ENCODE results near the gene TRPM3.

Gene TRPM3

DNA sequence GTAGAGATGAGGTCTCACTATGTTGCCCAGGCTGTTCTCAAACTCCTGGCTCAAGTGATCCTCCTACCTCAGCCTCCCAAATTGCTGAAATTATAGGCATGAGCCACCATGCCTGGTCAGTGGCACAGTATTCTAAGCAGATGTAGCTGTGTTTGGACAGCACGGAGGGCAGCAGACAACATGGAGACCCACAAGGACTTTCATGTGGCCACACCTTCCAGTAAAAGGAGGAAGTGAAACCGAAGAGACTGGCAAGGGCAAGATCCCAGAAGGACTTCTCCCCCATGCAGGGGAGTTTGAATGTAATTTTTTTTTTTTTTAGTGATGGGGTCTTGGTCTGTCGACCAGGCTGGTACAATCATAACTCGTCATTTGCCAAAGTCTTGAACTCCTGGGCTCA is 172.2 kb downstream of the TRPM3 start:
- DNase-seq (ENCODE audit: low read depth in 1 of 2, low spot score in 1 of 2), result no peak

DNA sequence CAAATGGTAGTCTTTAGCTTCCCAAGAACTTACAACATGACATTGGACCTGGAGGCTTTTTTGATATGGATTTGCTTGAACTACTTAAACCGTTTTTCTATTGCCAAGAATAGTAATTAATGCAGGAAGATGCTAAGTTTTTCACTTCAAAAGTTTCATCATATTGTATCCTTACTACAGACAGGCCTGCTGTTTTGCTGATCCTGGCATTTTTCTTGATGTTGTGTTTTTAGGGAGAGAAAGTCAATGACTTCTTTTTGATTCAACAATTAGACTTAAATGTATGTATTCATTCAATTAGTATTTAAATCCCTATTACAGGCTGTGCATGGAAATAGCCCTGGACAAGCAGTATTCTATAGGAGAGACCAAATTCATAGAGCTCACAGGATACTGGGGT is 172.7 kb downstream of the TRPM3 start:
- no peak for DNase-seq (ENCODE audit: low read depth in 1 of 2, low spot score in 1 of 2)

DNA sequence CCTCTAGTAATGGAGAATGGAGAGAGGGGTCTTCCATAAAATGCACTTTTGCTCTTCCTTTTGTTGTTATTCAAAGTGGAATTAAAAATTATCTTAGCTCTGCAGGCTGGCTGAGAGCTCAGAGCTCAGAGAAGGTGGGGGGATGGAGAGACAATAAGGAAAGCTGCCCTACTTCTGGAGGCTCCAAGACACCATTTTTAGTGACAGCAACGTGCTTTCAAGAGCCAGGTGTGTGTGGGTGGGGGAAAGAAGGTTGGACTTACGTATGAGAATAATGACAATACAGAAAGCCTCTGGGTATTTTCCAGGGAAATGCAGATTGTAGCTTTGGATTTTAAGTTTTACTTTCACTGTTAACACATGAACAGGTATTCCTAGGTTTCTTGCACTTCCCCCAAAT is 173.9 kb downstream of the TRPM3 start:
- DNase-seq (ENCODE audit: low read depth in 1 of 2, low spot score in 1 of 2), result no peak

DNA sequence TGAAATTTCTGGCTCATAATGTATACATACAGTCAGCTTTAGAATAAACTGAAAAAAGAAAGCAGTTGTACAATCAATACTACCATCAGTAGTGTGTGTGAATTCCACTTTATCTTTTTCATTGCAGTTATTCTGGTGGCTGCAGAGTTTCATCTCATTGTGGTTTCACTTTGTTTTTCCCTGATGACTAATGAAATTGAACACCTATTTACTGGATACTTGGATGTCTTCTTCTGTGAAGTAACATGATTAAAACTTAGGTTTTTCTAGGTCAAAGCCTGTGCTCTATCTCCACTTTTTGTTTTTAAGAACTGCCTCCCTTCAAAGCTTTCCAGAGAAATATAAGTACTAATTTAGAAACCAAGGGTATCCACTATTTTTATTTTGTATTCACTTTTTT is 174.3 kb downstream of the TRPM3 start:
- DNase-seq (ENCODE audit: low read depth in 1 of 2, low spot score in 1 of 2), result no peak

DNA sequence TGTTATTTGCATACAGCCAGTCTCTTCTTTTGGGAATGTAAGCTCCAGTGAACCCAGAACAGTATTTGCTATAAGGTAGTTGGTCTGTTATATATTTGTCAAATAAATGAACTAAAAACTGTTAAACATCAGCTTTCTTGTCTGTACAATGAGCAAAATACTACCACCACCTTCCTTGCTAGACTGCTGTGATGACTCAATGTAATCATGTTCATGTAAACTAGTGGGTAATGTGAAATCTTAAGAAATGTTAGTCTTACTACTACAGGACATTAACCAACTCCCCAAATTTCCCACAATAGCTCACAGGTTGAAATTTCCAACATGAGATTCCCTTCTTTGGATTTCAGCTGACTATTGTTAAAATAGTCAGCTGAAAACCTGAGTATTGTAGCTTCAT is 176.1 kb downstream of the TRPM3 start:
- DNase-seq (ENCODE audit: low read depth in 1 of 2, low spot score in 1 of 2), result no peak

DNA sequence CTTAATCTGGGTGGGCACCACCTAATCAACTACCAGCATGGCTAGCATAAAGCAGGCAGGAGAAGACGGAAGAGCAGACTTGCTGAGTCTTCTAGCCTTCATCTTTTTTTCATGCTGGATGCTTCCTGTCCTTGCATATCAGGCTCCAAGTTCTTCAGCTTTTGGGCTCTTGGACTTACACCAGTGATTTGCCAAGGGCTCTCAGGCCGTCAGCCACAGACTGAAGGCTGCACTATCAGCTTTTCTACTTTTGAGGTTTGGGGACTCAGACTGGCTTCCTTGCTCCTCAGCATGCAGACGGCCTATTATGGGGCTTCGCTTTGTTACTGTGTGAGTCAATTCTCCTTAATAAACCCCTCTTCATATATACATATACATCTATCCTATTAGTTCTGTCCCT is 180.2 kb downstream of the TRPM3 start:
- no peak for DNase-seq (ENCODE audit: low read depth in 1 of 2, low spot score in 1 of 2)

DNA sequence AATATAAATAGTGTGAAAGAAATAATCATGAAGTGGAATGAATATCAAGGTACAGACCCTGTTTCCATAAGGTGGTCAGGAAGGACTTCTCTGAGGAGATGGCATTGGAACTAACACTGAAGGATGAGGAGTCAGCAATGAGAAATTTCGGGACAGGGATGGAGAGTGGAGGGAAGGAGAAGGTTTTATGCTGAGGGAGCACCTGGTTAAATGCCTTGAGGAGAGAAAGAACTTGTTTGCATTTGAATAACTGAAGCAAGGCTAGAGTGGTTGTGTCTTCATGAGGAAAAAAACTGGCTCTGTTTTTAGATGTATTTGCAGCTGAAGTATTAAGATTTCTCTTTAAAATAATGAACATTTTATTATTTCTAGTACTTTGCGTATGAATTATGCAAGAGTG is 180.8 kb downstream of the TRPM3 start:
- DNase-seq (ENCODE audit: low read depth in 1 of 2, low spot score in 1 of 2), result no peak

DNA sequence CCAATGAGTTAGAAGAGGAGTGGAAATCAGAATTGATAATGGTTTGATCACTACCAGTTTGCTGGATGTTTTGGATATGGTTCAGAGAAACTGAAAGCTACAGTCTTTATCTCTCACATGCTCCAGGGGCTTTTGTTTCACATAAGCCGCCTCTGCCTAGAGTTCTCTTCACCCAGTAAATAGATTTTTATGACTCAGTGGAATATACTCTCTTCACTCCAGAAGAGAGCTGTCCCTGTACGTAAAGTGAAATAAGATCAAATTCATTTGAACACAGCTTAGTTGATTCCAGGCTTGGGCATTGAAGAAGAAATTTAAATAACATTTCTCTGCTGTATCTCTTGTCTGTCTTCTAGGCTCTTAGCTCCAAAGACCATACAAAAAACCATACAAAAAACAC is 184.9 kb downstream of the TRPM3 start:
- DNase-seq (ENCODE audit: low read depth in 1 of 2, low spot score in 1 of 2), result no peak

DNA sequence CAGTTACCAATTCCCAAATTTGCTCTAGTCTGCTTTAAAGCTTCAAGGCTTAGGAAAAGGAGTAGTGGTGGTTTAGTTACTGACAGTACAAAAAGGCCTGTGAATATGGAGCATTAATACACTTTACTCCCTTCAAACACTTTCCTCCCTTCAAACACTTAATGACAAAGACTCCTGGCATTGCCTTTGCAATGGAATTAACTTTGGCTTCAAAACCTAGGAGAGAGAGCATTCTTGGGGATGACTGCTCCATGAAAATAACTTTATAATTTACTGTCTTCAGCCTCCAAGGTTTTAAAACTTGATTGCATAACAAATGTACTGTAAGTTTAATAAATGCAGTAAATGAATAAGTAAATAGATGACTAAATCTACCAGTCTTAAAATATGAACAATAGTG is 185.6 kb downstream of the TRPM3 start:
- DNase-seq (ENCODE audit: low read depth in 1 of 2, low spot score in 1 of 2), result no peak

DNA sequence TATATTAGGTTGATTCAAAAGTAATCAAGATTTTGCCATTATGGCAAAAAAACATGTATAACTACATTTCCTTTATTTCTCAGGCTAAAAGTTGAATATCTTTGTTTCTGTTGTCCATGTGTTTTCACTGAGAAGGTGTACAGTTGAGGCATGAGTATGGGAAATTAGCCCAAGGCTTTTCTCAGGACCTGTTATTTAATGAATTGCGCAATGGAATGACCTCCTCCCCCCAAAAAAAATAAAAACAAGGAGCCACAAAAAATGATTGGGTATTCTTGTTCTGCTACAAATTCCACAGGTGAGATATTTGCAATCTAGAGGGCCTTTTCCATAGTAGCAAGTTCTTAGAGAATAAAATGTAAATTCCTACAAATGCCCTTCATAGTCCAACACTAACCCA is 186.8 kb downstream of the TRPM3 start:
- DNase-seq (ENCODE audit: low read depth in 1 of 2, low spot score in 1 of 2), result no peak

DNA sequence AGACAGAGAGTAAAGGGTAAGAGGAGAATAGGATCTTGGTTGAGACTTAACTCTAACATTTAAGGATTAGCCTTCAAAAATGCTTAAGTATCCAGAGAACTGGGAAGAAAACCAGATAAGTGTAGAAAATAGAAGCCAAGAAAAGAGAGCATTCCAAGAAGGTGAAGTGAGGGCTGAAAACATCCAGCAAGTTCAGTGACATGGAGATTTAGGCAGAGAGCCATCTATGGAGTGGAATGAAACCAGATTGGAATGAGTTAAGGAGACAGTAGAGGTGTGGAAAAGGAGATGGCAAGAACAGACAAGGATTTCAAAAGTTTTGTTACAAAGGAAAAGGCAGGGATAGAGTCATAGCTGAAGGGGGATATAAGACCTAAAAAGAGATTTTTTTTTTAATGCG is 188.1 kb downstream of the TRPM3 start:
- no peak for DNase-seq (ENCODE audit: low read depth in 1 of 2, low spot score in 1 of 2)

DNA sequence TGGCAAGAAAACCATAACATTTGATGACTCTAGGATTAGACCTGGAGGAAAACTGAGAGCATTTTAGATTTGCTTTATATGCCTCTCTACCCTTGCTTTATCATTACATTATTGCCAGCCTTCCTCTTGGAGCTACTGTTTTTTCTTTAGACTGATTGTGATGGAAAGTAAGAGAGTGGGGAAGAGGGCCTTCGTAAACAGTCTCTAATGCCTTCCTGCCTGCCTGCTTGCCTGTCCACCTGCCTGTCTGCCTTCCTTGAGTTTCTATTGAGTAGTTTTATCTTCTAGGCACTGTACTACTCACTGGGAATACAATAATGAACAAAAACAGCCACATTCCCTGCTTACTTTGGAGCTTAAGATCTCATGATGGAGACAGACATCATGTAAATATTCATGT is 189.3 kb downstream of the TRPM3 start:
- no peak for DNase-seq (ENCODE audit: low read depth in 1 of 2, low spot score in 1 of 2)

DNA sequence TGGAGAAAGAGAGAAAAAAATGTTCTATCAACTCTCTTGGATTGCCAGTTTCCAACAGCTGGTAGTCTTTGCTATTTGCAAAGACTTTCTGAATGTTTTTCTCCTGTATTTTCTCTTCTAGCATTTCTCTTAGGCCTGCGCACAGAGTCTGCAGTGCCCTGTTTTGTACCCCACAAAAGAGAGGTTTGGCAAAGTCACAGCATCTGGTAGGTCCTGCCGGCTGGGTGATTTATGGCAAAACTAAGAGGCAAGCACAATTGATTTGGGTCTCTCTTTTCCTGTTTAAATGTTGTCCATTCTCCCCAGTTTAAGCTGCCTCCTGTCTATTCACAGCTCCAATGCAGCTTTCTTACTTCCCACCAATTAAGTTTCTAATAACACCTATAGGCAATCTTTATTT is 193.9 kb downstream of the TRPM3 start:
- no peak for DNase-seq (ENCODE audit: low read depth in 1 of 2, low spot score in 1 of 2)

DNA sequence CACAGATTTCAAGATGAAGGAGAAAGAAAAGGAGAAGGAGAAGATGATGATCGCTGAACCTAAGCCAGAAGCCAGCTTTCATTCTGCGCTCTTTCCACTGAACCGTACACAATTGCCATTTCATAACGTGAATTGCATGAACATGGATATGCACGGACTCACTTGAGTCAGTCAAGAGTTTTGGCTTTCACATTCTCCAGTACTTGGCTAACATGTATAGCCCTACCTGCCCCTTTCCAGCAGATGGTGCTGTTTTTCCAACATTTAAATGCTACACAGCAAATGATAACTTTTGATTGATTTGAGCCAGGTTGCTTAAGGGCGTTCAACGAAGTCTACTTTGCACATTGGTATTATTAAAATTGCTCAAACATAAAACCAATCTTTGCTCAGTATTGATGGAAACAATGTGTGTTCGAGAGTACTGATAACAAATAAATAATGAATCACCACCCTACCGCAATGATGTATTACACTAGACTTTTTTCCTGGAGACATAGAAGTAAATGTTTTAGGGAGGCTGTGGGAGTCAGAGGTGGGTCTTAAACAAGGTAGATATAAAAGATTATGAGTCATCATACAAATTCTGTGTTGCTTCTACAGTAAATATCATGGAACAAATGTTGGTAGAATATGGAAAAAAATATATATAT is 196.4 kb downstream of the TRPM3 start:
- DNase-seq (ENCODE audit: low read depth in 1 of 2, low spot score in 1 of 2), result no peak

DNA sequence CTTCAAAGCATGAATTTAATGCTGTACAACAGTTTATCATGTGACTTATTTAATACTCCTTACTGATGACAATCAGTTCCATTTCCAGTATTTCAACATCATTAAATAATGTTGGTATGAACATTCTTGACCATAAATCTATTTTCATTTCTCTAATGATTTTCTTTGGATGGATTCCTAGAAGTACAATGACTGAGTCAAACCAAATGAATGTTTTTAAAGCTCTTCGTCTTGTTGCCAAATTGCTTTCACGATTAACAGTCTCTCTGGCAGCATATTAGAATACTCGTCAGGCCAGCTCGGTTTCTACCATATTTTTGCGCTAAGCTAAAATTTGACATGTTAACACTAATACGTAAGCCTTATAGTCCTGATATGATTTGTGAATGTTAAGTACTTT is 197.0 kb downstream of the TRPM3 start:
- DNase-seq (ENCODE audit: low read depth in 1 of 2, low spot score in 1 of 2), result no peak

DNA sequence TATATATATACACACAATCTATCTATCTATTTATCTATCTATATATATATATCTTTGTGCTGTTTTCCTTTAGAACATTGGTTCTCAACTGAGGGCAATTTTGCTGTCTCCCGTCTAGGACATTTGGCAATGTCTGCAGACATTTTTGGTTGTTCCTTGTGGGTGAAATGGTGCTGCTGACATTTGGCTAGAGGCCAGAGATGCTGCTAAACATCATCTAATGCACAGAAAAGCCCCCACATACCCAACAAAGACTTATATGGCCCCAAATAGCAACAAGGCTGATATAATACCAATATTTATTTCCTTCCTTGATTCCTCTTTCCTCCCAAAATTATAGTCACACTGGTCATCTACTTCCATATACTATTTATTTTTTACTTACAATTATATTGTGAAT is 197.5 kb downstream of the TRPM3 start:
- DNase-seq (ENCODE audit: low read depth in 1 of 2, low spot score in 1 of 2), result no peak

DNA sequence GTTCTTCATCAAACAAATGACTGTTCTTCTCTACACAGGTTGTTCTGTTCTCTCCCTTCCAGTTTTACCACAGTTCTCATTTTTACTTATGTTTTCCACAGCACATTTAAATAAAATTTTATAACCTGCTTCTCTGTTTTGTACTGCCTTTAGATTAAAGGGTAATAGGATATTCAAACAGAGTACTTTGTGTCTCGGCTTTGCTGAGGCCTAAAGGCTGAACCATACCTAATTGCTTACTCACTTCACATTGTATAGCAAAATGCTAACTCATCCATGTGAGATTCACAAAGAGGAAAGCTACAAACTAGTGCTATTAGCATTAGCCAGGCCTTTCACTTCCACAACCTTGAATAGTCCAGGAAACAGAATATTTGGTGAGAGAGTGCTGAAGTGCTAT is 200.3 kb downstream of the TRPM3 start:
- DNase-seq (ENCODE audit: low read depth in 1 of 2, low spot score in 1 of 2), result no peak

DNA sequence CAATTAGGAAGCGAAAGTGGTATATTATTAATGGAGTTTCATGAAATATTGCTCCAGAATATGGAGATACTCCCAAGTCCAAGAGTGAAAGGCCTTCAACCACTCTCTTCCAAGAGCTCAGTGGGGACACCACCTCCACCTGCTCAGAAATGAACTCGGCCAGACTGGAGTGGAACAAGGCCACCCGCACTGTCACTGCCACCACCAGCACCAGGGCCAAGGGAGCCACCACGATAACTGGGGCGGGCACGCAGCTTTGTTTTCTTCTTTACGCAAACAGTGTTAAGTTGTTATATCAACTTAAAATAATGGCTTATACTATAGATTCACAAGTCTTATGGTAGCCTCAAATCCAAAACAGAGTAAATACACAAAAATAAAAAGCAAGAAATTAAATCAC is 204.1 kb downstream of the TRPM3 start:
- no peak for DNase-seq (ENCODE audit: low read depth in 1 of 2, low spot score in 1 of 2)

DNA sequence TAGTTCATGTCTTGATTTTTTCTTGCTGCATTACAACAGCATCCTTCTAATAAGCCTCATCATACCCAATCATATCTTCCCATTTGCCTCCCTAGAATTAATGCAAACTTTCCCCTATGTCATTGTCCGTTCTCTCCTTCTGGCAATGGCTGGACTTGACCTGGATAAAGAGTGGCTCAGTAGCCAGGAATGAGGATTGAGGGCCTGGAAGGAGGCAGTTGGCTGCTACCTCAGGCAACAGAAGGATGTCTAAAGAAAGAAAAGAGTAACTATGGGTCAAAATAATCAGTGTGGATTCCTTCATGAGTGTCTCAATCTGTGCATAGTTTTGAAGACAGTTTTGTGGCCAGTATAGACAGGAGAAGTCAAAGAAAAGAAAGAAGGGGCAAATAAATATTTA is 209.6 kb downstream of the TRPM3 start:
- DNase-seq (ENCODE audit: low read depth in 1 of 2, low spot score in 1 of 2), result no peak

DNA sequence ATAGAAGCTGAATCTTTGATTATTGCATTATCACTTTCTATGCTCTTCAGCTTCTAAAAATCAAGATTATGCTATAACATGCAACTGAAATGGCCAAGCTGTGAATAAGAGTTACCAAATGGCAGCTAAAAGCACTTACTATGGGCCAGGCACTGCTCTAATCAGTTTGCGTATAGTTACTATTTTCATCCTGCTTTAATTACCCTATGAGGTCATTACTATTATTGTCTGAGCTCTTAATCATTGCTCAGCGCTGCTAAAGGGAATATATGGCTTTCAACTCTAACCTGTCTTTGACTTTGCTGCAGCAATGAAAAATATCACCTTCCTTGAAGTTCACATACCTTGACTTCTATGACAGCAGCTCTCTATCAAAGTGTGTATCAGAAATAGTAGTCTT is 210.8 kb downstream of the TRPM3 start:
- DNase-seq (ENCODE audit: low read depth in 1 of 2, low spot score in 1 of 2), result no peak

DNA sequence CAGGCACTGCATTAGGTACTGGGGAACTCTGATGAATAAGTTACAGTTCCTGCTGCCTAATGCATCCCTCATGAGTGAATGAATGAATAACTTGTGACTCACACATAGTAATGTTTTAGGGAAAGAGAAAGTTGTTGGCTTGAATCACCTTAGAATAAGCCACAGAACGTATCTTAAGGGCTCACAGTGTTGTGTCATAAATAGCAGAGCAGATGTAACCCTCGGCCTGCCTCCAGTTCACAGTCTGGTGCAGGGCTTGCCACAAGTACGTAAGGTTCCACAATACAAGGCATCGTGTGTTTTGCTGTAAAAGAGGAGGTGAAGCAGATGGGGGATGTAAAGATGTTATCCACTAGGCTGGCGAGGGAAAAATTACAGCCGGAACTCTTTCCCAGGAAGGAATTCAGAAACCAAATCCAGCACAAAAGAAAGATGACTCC is 218.7 kb downstream of the TRPM3 start:
- DNase-seq (ENCODE audit: low read depth in 1 of 2, low spot score in 1 of 2), result no peak

DNA sequence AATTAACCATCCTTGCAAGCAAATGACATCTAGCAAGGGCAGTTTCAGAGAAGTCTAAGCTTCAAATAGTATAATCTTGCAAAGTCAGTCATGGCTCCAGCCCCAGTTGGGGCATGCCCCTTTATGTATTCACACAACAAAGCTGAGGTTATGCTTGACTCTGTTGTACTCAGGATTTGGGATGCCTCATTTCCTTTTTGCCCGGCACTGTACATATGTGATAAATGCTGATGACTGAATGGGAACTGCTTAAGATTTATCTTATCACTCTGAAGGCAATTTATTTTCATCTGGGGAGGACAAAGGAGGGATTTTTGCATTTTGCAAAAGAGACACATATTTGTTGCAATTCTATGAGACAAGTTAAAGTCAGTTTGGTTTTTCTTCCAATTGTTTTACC is 219.2 kb downstream of the TRPM3 start:
- no peak for DNase-seq (ENCODE audit: low read depth in 1 of 2, low spot score in 1 of 2)

DNA sequence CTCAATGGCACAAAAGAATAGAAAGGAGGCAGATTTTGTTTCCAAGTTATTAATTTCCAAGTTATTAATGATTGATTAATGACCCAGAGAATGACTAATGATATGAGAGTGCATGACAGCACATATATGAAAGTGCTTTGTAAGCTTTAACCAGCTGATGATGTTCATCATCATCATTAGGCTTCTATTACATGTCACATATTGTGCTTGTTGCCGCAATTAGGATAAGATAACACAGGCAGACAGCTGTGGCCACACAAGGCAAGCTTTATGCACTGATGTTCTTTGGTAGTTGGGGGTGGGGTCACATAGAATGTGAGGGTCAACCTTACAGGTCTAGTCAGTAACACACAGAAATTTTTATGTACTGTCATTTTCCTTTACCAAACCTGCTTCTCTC is 219.7 kb downstream of the TRPM3 start:
- DNase-seq (ENCODE audit: low read depth in 1 of 2, low spot score in 1 of 2), result no peak

DNA sequence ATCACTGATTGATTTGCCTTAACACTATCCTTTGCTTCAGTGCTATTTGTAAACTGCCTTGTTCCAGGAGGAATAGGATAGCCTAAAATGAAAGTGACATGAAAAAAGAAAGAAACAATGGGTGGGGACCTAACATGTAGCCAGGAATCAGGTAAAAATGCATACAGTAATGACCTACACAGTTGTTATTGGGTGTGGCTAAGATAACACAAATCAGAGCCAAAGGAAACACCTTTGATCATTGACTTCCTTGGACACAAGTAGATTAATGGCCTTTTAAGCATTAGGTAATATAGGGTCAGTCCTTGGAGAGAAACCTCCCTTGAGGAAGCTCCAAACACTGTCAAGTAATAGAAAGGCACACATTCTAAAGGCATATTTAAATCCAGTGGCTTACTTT is 220.4 kb downstream of the TRPM3 start:
- DNase-seq (ENCODE audit: low read depth in 1 of 2, low spot score in 1 of 2), result no peak

Measured in activated CD4-positive, alpha-beta T cell treated with anti-CD3 and anti-CD28 coated beads, Interleukin-2, amount 50 U/mL, for 24 hours (primary cell).